Measurements from ENCODE around the gene LRRTM2. TPM values are rescaled to one million over a fixed set of nuclear protein-coding genes. Genes with fewer than 3 reads are reported as not detected.

LRRTM2 gene
- total RNA-seq, 1 experiment from 2014 or later, result not detected

DNA sequence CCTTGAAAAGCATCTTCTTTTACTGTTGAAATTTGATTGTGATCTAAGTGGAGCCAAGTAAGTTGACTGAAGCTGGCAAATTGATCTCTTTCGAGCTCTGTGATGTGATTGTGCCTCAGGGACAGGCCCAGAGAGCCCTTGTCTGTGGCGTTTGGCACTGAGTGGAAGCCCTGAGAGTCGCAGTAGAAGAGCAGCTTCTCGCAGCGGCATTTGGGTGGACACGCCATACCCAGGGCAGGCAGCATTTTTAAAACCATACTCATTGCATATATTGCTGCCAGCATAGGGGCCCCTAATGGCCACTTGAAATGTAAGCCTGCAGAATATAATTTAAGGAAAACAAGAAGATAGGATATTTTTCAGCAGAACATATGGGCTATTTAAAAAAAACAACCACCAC lies 894 bp downstream of the LRRTM2 start:
- peaks cover 90% of the 10 kb centered on the region for H3K4me1 Mint-ChIP-seq
- no peaks in the 10 kb centered on the region for H3K27me3 Mint-ChIP-seq (ENCODE audit: low read depth)
- CTCF ChIA-PET, result interaction anchor here (1.0 to 1.2 kb wide), 3 partner anchors 48 to 85 kb away, joined by 3 to 5 read pairs (median 3); no protein-coding TSS in a partner anchor
- peak overlapping the region; percentile 61; the same call in 1 of the 2 replicates for H3K27ac Mint-ChIP-seq
- POLR2A ChIA-PET, result no interaction called here
- TF ChIP-seq GABPB1 (CRISPR knock-in tag; IDR thresholded peaks at IDR 0.05) (no peak), ZBTB43 (CRISPR knock-in tag; IDR thresholded peaks at IDR 0.05) (no peak), ZNF263 (CRISPR knock-in tag; IDR thresholded peaks at IDR 0.05; ENCODE audit: low read depth) (no peak), ATF2 (CRISPR knock-in tag; IDR thresholded peaks at IDR 0.05; ENCODE audit: borderline replicate concordance, low read depth) (no peak), ZNF423 (CRISPR knock-in tag; IDR thresholded peaks at IDR 0.05) (no peak), ZNF232 (CRISPR knock-in tag; IDR thresholded peaks at IDR 0.05) (no peak), GTF2I (CRISPR knock-in tag; conservative IDR thresholded peaks at IDR 0.05) (no peak), HMGXB4 (CRISPR knock-in tag; IDR thresholded peaks at IDR 0.05) (no peak), ZNF425 (CRISPR knock-in tag; conservative IDR thresholded peaks at IDR 0.05) (no peak), ZNF317 (CRISPR knock-in tag; IDR thresholded peaks at IDR 0.05; ENCODE audit: borderline replicate concordance, low read depth) (no peak), TEAD4 (CRISPR knock-in tag; IDR thresholded peaks at IDR 0.05) (no peak), ZBTB21 (CRISPR knock-in tag; IDR thresholded peaks at IDR 0.05; ENCODE audit: borderline replicate concordance) (no peak), HMGA2 (CRISPR knock-in tag; IDR thresholded peaks at IDR 0.05) (no peak), RELA (CRISPR knock-in tag; IDR thresholded peaks at IDR 0.05; ENCODE audit: borderline replicate concordance) (no peak), ARID4B (CRISPR knock-in tag; IDR thresholded peaks at IDR 0.05; ENCODE audit: borderline replicate concordance) (no peak)
- TF ChIP-seq, protein P1, sequence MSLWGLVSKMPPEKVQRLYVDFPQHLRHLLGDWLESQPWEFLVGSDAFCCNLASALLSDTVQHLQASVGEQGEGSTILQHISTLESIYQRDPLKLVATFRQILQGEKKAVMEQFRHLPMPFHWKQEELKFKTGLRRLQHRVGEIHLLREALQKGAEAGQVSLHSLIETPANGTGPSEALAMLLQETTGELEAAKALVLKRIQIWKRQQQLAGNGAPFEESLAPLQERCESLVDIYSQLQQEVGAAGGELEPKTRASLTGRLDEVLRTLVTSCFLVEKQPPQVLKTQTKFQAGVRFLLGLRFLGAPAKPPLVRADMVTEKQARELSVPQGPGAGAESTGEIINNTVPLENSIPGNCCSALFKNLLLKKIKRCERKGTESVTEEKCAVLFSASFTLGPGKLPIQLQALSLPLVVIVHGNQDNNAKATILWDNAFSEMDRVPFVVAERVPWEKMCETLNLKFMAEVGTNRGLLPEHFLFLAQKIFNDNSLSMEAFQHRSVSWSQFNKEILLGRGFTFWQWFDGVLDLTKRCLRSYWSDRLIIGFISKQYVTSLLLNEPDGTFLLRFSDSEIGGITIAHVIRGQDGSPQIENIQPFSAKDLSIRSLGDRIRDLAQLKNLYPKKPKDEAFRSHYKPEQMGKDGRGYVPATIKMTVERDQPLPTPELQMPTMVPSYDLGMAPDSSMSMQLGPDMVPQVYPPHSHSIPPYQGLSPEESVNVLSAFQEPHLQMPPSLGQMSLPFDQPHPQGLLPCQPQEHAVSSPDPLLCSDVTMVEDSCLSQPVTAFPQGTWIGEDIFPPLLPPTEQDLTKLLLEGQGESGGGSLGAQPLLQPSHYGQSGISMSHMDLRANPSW (CRISPR knock-in tag; conservative IDR thresholded peaks at IDR 0.05; ENCODE audit: low read depth), result no peak
- TF ChIP-seq, protein P2, sequence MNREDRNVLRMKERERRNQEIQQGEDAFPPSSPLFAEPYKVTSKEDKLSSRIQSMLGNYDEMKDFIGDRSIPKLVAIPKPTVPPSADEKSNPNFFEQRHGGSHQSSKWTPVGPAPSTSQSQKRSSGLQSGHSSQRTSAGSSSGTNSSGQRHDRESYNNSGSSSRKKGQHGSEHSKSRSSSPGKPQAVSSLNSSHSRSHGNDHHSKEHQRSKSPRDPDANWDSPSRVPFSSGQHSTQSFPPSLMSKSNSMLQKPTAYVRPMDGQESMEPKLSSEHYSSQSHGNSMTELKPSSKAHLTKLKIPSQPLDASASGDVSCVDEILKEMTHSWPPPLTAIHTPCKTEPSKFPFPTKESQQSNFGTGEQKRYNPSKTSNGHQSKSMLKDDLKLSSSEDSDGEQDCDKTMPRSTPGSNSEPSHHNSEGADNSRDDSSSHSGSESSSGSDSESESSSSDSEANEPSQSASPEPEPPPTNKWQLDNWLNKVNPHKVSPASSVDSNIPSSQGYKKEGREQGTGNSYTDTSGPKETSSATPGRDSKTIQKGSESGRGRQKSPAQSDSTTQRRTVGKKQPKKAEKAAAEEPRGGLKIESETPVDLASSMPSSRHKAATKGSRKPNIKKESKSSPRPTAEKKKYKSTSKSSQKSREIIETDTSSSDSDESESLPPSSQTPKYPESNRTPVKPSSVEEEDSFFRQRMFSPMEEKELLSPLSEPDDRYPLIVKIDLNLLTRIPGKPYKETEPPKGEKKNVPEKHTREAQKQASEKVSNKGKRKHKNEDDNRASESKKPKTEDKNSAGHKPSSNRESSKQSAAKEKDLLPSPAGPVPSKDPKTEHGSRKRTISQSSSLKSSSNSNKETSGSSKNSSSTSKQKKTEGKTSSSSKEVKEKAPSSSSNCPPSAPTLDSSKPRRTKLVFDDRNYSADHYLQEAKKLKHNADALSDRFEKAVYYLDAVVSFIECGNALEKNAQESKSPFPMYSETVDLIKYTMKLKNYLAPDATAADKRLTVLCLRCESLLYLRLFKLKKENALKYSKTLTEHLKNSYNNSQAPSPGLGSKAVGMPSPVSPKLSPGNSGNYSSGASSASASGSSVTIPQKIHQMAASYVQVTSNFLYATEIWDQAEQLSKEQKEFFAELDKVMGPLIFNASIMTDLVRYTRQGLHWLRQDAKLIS (CRISPR knock-in tag; IDR thresholded peaks at IDR 0.05; ENCODE audit: borderline replicate concordance), result no peak
- TF ChIP-seq, protein P3, sequence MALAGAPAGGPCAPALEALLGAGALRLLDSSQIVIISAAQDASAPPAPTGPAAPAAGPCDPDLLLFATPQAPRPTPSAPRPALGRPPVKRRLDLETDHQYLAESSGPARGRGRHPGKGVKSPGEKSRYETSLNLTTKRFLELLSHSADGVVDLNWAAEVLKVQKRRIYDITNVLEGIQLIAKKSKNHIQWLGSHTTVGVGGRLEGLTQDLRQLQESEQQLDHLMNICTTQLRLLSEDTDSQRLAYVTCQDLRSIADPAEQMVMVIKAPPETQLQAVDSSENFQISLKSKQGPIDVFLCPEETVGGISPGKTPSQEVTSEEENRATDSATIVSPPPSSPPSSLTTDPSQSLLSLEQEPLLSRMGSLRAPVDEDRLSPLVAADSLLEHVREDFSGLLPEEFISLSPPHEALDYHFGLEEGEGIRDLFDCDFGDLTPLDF (CRISPR knock-in tag; IDR thresholded peaks at IDR 0.05), result no peak
- H3K36me3 Mint-ChIP-seq, result 0 out of 2 replicates have a peak, but pooled peaks cover 2% of the 10 kb centered on the region
- H3K9me3 Mint-ChIP-seq, result peaks cover 4% of the 10 kb centered on the region; the same call in 1 of the 2 replicates
- H3K4me3 Mint-ChIP-seq, result no peak overlapping the region
- ATAC-seq, result no peak
- DNase-seq (ENCODE audit: low spot score), result no peak
